GM23338 (cell line): ENCODE data around the gene BMPER. TPM values are rescaled to one million over a fixed set of nuclear protein-coding genes. Genes with fewer than 3 reads are reported as not detected.

ENCODE experiments used
- EZH2 ChIP-seq: fragments of 200-600 bp; sonication (generic); IDR thresholded peaks from one replicate; pipeline ENCODE4 v1.8.0; 2017; ENCODE audit warnings: antibody characterized with exemption, mild to moderate bottlenecking, low read depth; ENCODE audit not compliant: unreplicated experiment
- EZH2phosphoT487 ChIP-seq: fragments of 200-600 bp; sonication (generic); IDR thresholded peaks from one replicate; pipeline ENCODE4 v1.8.1; 2018; ENCODE audit warnings: antibody characterized with exemption; ENCODE audit not compliant: unreplicated experiment
- JUNB ChIP-seq: IDR thresholded peaks from one replicate; pipeline ENCODE4 v1.6.1; 2016; ENCODE audit warnings: antibody characterized with exemption; ENCODE audit not compliant: unreplicated experiment
- NANOG ChIP-seq: IDR thresholded peaks from 2 replicates; pipeline ENCODE4 v1.6.1; 2016; ENCODE audit warnings: antibody characterized with exemption, borderline replicate concordance
- POLR2AphosphoS5 ChIP-seq: IDR thresholded peaks from 2 replicates; pipeline ENCODE4 v1.6.1; 2016; ENCODE audit warnings: antibody characterized with exemption, low read depth
- STAT1 ChIP-seq: IDR thresholded peaks from one replicate; pipeline ENCODE4 v1.6.1; 2016; ENCODE audit warnings: antibody characterized with exemption; ENCODE audit not compliant: unreplicated experiment
- ZNF114 ChIP-seq: fragments of 250-450 bp; sonication (Bioruptor Pico); IDR thresholded peaks from 2 replicates; pipeline ENCODE4 v1.5.0; 2020; ENCODE audit warnings: mild to moderate bottlenecking, moderate library complexity
- ZNF331 ChIP-seq: fragments of 250-450 bp; sonication (Bioruptor Pico); IDR thresholded peaks from 2 replicates; pipeline ENCODE4 v1.5.0; 2020; ENCODE audit warnings: low read depth, mild to moderate bottlenecking, moderate library complexity
- polyA plus RNA-seq: library from polyadenylated mRNA; unstranded; fragments of >200 nt; fragmentation: Nextera tagmentation; extraction: Ambion mirVana; gene quantifications from 2 replicates; pipeline ENCODE4 v1.2.1, GENCODE V29; 2016
- total RNA-seq: library from RNA; depleted of rRNA; stranded (reverse); fragments of >200 nt; shearing (Covaris generic); gene quantifications from 2 replicates; pipeline ENCODE4 v1.2.3, GENCODE V29; 2014
- TF ChIP-seq, protein P1 (sequence below): fragments of 250-450 bp; sonication (Bioruptor Pico); IDR thresholded peaks from 2 replicates; pipeline ENCODE4 v1.5.0; 2020; ENCODE audit warnings: mild to moderate bottlenecking, moderate library complexity
- TF ChIP-seq, protein P2 (sequence below), 2 experiments: fragments of 200-600 bp in 1 of 2; sonication (generic) in 1 of 2; conservative IDR thresholded peaks; 2 replicates each; pipeline versions ENCODE4 v1.5.1 to v1.6.1; 2016 to 2017; ENCODE audit warnings: antibody characterized with exemption in 2 of 2, low read depth in 2 of 2, mild to moderate bottlenecking in 2 of 2, moderate library complexity in 1 of 2
- TF ChIP-seq, protein P3 (sequence below): IDR thresholded peaks from one replicate; pipeline ENCODE4 v1.6.1; 2018; ENCODE audit warnings: antibody characterized with exemption; ENCODE audit not compliant: unreplicated experiment

BMPER gene
- total and polyA plus RNA-seq, 2 experiments from 2014 or later: 0.53 to 1.4 TPM

DNA sequence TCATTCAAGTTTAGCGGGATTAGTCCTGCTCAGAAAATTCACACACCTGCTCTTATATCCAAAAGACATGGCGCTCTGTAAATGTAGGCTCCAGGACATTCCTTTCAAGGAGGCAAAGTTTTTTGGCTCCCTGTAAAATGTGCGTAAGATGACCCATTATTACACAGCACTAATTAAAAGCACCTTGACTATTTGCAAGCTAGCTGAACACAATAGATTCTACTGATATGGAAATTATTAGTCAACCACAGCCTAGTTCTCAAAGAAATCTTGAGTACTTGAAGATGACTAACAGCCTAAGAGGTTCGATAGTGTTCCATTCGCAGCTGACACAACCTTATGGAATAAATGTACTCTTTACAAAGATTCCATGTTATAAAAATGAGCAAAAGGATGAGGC is 175.2 kb downstream of the BMPER start (continued):
- TF ChIP-seq, protein P1, sequence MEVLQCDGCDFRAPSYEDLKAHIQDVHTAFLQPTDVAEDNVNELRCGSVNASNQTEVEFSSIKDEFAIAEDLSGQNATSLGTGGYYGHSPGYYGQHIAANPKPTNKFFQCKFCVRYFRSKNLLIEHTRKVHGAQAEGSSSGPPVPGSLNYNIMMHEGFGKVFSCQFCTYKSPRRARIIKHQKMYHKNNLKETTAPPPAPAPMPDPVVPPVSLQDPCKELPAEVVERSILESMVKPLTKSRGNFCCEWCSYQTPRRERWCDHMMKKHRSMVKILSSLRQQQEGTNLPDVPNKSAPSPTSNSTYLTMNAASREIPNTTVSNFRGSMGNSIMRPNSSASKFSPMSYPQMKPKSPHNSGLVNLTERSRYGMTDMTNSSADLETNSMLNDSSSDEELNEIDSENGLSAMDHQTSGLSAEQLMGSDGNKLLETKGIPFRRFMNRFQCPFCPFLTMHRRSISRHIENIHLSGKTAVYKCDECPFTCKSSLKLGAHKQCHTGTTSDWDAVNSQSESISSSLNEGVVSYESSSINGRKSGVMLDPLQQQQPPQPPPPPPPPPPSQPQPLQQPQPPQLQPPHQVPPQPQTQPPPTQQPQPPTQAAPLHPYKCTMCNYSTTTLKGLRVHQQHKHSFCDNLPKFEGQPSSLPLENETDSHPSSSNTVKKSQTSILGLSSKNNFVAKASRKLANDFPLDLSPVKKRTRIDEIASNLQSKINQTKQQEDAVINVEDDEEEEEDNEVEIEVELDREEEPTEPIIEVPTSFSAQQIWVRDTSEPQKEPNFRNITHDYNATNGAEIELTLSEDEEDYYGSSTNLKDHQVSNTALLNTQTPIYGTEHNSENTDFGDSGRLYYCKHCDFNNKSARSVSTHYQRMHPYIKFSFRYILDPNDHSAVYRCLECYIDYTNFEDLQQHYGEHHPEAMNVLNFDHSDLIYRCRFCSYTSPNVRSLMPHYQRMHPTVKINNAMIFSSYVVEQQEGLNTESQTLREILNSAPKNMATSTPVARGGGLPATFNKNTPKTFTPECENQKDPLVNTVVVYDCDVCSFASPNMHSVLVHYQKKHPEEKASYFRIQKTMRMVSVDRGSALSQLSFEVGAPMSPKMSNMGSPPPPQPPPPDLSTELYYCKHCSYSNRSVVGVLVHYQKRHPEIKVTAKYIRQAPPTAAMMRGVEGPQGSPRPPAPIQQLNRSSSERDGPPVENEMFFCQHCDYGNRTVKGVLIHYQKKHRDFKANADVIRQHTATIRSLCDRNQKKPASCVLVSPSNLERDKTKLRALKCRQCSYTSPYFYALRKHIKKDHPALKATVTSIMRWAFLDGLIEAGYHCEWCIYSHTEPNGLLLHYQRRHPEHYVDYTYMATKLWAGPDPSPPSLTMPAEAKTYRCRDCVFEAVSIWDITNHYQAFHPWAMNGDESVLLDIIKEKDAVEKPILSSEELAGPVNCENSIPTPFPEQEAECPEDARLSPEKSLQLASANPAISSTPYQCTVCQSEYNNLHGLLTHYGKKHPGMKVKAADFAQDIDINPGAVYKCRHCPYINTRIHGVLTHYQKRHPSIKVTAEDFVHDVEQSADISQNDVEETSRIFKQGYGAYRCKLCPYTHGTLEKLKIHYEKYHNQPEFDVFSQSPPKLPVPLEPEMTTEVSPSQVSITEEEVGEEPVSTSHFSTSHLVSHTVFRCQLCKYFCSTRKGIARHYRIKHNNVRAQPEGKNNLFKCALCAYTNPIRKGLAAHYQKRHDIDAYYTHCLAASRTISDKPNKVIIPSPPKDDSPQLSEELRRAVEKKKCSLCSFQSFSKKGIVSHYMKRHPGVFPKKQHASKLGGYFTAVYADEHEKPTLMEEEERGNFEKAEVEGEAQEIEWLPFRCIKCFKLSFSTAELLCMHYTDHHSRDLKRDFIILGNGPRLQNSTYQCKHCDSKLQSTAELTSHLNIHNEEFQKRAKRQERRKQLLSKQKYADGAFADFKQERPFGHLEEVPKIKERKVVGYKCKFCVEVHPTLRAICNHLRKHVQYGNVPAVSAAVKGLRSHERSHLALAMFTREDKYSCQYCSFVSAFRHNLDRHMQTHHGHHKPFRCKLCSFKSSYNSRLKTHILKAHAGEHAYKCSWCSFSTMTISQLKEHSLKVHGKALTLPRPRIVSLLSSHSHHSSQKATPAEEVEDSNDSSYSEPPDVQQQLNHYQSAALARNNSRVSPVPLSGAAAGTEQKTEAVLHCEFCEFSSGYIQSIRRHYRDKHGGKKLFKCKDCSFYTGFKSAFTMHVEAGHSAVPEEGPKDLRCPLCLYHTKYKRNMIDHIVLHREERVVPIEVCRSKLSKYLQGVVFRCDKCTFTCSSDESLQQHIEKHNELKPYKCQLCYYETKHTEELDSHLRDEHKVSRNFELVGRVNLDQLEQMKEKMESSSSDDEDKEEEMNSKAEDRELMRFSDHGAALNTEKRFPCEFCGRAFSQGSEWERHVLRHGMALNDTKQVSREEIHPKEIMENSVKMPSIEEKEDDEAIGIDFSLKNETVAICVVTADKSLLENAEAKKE (CRISPR knock-in tag): no peak
- TF ChIP-seq JUNB: no peak
- TF ChIP-seq ZNF114 (CRISPR knock-in tag): no peak
- TF ChIP-seq, protein P2, sequence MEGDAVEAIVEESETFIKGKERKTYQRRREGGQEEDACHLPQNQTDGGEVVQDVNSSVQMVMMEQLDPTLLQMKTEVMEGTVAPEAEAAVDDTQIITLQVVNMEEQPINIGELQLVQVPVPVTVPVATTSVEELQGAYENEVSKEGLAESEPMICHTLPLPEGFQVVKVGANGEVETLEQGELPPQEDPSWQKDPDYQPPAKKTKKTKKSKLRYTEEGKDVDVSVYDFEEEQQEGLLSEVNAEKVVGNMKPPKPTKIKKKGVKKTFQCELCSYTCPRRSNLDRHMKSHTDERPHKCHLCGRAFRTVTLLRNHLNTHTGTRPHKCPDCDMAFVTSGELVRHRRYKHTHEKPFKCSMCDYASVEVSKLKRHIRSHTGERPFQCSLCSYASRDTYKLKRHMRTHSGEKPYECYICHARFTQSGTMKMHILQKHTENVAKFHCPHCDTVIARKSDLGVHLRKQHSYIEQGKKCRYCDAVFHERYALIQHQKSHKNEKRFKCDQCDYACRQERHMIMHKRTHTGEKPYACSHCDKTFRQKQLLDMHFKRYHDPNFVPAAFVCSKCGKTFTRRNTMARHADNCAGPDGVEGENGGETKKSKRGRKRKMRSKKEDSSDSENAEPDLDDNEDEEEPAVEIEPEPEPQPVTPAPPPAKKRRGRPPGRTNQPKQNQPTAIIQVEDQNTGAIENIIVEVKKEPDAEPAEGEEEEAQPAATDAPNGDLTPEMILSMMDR (conservative IDR thresholded peaks at IDR 0.05; ENCODE audit: low read depth in 2 of 2): no peak
- no peak for TF ChIP-seq EZH2
- no peak for TF ChIP-seq EZH2phosphoT487
- TF ChIP-seq, protein P3, sequence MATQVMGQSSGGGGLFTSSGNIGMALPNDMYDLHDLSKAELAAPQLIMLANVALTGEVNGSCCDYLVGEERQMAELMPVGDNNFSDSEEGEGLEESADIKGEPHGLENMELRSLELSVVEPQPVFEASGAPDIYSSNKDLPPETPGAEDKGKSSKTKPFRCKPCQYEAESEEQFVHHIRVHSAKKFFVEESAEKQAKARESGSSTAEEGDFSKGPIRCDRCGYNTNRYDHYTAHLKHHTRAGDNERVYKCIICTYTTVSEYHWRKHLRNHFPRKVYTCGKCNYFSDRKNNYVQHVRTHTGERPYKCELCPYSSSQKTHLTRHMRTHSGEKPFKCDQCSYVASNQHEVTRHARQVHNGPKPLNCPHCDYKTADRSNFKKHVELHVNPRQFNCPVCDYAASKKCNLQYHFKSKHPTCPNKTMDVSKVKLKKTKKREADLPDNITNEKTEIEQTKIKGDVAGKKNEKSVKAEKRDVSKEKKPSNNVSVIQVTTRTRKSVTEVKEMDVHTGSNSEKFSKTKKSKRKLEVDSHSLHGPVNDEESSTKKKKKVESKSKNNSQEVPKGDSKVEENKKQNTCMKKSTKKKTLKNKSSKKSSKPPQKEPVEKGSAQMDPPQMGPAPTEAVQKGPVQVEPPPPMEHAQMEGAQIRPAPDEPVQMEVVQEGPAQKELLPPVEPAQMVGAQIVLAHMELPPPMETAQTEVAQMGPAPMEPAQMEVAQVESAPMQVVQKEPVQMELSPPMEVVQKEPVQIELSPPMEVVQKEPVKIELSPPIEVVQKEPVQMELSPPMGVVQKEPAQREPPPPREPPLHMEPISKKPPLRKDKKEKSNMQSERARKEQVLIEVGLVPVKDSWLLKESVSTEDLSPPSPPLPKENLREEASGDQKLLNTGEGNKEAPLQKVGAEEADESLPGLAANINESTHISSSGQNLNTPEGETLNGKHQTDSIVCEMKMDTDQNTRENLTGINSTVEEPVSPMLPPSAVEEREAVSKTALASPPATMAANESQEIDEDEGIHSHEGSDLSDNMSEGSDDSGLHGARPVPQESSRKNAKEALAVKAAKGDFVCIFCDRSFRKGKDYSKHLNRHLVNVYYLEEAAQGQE: no peak
- TF ChIP-seq NANOG: no peak
- no peak for TF ChIP-seq POLR2AphosphoS5
- TF ChIP-seq ZNF331 (CRISPR knock-in tag): no peak
- TF ChIP-seq STAT1: no peak
